ENCODE data around the gene CCDC188. TPM values are rescaled to one million over a fixed set of nuclear protein-coding genes. Genes with fewer than 3 reads are reported as not detected.

CCDC188 gene
- total and polyA plus RNA-seq, 9 of the 15 experiments (the other 6 are each of a cell fraction or from before 2014, with no cell fraction given), result not detected

DNA sequence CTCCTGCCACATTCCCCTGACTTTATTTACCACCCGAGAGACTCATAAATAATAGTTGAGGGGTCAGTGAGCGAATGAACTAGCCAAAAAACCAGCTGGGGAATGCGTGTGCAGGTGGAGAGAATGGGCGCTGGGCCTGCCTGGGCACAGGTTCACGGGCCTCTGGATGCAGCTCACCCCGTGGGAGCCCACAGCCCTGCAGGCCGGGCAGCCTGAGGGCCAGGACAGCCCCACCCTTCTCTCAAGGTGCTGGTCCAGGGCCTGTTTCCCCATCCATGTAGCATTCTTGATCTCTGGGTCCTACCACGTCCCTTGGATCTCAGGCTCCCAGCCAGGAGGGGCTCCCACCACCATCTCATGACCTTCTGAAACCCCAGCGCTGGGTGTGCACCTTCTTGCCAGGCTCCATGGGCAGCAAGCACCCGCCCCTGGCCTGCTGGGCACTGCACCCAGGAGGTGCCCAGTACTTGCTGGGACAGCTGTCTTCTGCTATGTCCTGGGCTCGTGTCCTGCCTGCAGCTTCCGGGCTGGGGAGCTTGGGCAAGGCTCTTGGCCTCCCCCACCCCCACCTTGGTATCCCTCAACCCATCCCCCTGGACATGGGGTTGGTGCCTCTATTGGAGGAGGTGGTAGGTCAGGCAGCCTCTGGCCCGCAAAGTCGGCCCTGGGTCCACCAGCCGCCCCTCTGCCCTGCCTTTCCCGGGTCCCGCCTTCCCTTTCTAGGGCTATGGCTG is 43.1 kb upstream of the CCDC188 start (continued):
- TF ChIP-seq, protein P1, sequence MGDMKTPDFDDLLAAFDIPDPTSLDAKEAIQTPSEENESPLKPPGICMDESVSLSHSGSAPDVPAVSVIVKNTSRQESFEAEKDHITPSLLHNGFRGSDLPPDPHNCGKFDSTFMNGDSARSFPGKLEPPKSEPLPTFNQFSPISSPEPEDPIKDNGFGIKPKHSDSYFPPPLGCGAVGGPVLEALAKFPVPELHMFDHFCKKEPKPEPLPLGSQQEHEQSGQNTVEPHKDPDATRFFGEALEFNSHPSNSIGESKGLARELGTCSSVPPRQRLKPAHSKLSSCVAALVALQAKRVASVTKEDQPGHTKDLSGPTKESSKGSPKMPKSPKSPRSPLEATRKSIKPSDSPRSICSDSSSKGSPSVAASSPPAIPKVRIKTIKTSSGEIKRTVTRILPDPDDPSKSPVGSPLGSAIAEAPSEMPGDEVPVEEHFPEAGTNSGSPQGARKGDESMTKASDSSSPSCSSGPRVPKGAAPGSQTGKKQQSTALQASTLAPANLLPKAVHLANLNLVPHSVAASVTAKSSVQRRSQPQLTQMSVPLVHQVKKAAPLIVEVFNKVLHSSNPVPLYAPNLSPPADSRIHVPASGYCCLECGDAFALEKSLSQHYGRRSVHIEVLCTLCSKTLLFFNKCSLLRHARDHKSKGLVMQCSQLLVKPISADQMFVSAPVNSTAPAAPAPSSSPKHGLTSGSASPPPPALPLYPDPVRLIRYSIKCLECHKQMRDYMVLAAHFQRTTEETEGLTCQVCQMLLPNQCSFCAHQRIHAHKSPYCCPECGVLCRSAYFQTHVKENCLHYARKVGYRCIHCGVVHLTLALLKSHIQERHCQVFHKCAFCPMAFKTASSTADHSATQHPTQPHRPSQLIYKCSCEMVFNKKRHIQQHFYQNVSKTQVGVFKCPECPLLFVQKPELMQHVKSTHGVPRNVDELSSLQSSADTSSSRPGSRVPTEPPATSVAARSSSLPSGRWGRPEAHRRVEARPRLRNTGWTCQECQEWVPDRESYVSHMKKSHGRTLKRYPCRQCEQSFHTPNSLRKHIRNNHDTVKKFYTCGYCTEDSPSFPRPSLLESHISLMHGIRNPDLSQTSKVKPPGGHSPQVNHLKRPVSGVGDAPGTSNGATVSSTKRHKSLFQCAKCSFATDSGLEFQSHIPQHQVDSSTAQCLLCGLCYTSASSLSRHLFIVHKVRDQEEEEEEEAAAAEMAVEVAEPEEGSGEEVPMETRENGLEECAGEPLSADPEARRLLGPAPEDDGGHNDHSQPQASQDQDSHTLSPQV (IDR thresholded peaks at IDR 0.05), result no peak
- TF ChIP-seq FOXA3 (CRISPR knock-in tag; conservative IDR thresholded peaks at IDR 0.05 in 1 of 2, IDR thresholded peaks at IDR 0.05 in 1 of 2), result 0 out of 4 replicates have a peak, but pooled peaks of 1 of the 2 experiments have one; percentile 59
- TF ChIP-seq HOXB6 (CRISPR knock-in tag; IDR thresholded peaks at IDR 0.05; ENCODE audit: borderline replicate concordance), result no peak
- TF ChIP-seq TBL1XR1 (IDR thresholded peaks at IDR 0.05; ENCODE audit: low read length in 2 of 2), result no peak
- TF ChIP-seq STAG1 (CRISPR knock-in tag; IDR thresholded peaks at IDR 0.05; ENCODE audit: borderline replicate concordance), result peak; percentile 35
- TF ChIP-seq HMGN3 (IDR thresholded peaks at IDR 0.05; ENCODE audit: borderline replicate concordance, extremely low read depth, insufficient read length, low read depth, low read length), result peak; percentile 41
- TF ChIP-seq, protein P2, sequence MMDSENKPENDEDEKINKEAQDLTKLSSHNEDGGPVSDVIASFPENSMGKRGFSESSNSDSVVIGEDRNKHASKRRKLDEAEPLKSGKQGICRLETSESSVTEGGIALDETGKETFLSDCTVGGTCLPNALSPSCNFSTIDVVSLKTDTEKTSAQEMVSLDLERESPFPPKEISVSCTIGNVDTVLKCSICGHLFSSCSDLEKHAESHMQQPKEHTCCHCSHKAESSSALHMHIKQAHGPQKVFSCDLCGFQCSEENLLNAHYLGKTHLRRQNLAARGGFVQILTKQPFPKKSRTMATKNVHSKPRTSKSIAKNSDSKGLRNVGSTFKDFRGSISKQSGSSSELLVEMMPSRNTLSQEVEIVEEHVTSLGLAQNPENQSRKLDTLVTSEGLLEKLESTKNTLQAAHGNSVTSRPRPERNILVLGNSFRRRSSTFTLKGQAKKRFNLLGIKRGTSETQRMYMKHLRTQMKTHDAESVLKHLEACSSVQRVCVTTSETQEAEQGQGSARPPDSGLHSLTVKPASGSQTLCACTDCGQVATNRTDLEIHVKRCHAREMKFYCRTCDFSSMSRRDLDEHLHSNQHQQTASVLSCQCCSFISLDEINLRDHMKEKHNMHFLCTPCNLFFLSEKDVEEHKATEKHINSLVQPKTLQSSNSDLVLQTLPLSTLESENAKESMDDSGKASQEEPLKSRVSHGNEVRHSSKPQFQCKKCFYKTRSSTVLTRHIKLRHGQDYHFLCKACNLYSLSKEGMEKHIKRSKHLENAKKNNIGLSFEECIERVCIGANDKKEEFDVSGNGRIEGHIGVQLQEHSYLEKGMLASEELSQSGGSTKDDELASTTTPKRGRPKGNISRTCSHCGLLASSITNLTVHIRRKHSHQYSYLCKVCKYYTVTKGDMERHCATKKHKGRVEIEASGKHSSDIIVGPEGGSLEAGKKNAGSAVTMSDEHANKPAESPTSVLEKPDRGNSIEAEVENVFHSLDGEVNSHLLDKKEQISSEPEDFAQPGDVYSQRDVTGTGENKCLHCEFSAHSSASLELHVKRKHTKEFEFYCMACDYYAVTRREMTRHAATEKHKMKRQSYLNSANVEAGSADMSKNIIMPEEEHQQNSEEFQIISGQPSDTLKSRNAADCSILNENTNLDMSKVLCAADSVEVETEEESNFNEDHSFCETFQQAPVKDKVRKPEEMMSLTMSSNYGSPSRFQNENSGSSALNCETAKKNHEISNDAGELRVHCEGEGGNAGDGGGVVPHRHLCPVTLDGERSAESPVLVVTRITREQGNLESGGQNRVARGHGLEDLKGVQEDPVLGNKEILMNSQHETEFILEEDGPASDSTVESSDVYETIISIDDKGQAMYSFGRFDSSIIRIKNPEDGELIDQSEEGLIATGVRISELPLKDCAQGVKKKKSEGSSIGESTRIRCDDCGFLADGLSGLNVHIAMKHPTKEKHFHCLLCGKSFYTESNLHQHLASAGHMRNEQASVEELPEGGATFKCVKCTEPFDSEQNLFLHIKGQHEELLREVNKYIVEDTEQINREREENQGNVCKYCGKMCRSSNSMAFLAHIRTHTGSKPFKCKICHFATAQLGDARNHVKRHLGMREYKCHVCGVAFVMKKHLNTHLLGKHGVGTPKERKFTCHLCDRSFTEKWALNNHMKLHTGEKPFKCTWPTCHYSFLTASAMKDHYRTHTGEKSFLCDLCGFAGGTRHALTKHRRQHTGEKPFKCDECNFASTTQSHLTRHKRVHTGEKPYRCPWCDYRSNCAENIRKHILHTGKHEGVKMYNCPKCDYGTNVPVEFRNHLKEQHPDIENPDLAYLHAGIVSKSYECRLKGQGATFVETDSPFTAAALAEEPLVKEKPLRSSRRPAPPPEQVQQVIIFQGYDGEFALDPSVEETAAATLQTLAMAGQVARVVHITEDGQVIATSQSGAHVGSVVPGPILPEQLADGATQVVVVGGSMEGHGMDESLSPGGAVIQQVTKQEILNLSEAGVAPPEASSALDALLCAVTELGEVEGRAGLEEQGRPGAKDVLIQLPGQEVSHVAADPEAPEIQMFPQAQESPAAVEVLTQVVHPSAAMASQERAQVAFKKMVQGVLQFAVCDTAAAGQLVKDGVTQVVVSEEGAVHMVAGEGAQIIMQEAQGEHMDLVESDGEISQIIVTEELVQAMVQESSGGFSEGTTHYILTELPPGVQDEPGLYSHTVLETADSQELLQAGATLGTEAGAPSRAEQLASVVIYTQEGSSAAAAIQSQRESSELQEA (IDR thresholded peaks at IDR 0.05; ENCODE audit: low read depth), result no peak
- TF ChIP-seq MED1 (CRISPR knock-in tag; IDR thresholded peaks at IDR 0.05; ENCODE audit: borderline replicate concordance), result 0 out of 2 replicates have a peak, but pooled peaks have one; percentile 68
- no peak for TF ChIP-seq ARNT (IDR thresholded peaks at IDR 0.05)
- no peak for TF ChIP-seq KHSRP (IDR thresholded peaks at IDR 0.05)
- TF ChIP-seq SMC3 (conservative IDR thresholded peaks at IDR 0.05; ENCODE audit: insufficient read depth, low read depth, low read length), result no peak
- no peak for TF ChIP-seq TGIF2 (CRISPR knock-in tag; IDR thresholded peaks at IDR 0.05)
- no peak for TF ChIP-seq FOXM1 (IDR thresholded peaks at IDR 0.05; ENCODE audit: low read depth)
- 0 out of 2 replicates have a peak, but pooled peaks have one; percentile 36 for TF ChIP-seq FOXM1 (CRISPR knock-in tag; IDR thresholded peaks at IDR 0.05; ENCODE audit: low read depth)
